RKO (cell line): Measurements from ENCODE around the gene CNOT2.
A peak's percentile ranks its signal among the peaks of the same experiment; 100 is the strongest.

Experiments used
- DNase-seq: peaks from one replicate; pipeline ENCODE4 v3.0.0-alpha.2; 2016; ENCODE audit warnings: low spot score

Gene CNOT2

GRCh38 chr12:70251661-70252060 is 8.4 kb downstream of the CNOT2 start:
- no peak for DNase-seq

GRCh38 chr12:70252832-70253231 is 9.6 kb downstream of the CNOT2 start:
- no peak for DNase-seq

GRCh38 chr12:70254225-70254624 is 11.0 kb downstream of the CNOT2 start:
- DNase-seq: no peak

GRCh38 chr12:70254846-70255245 is 11.6 kb downstream of the CNOT2 start:
- no peak for DNase-seq

GRCh38 chr12:70255311-70255710 is 12.1 kb downstream of the CNOT2 start:
- DNase-seq: peak; percentile 30

GRCh38 chr12:70258605-70259403 is 15.6 kb downstream of the CNOT2 start:
- no peak for DNase-seq

GRCh38 chr12:70260646-70261045 is 17.4 kb downstream of the CNOT2 start:
- no peak for DNase-seq

GRCh38 chr12:70264067-70264867 is 21.0 kb downstream of the CNOT2 start:
- no peak for DNase-seq

- DNase-seq: no peak
Observed at GRCh38 chr12:70265132-70265531, 21.9 kb downstream of the CNOT2 start.

- peak; percentile 44 for DNase-seq
Observed at GRCh38 chr12:70267550-70267949, 24.3 kb downstream of the CNOT2 start.

GRCh38 chr12:70268972-70269371 is 25.7 kb downstream of the CNOT2 start:
- DNase-seq: no peak

- no peak for DNase-seq
Observed at GRCh38 chr12:70270108-70270507, 26.9 kb downstream of the CNOT2 start.

GRCh38 chr12:70271025-70271424 is 27.8 kb downstream of the CNOT2 start:
- DNase-seq: no peak

- no peak for DNase-seq
Observed at GRCh38 chr12:70272510-70272909, 29.3 kb downstream of the CNOT2 start.

- no peak for DNase-seq
Observed at GRCh38 chr12:70275045-70275444, 31.8 kb downstream of the CNOT2 start.

- no peak for DNase-seq
Observed at GRCh38 chr12:70277973-70278372, 34.7 kb downstream of the CNOT2 start.

- DNase-seq: no peak
Observed at GRCh38 chr12:70278945-70279344, 35.7 kb downstream of the CNOT2 start.

- DNase-seq: no peak
Observed at GRCh38 chr12:70283232-70283631, 40.0 kb downstream of the CNOT2 start.

GRCh38 chr12:70288817-70289216 is 45.6 kb downstream of the CNOT2 start:
- DNase-seq: no peak

- no peak for DNase-seq
Observed at GRCh38 chr12:70290116-70290515, 46.9 kb downstream of the CNOT2 start.

GRCh38 chr12:70292017-70292776 is 49.0 kb downstream of the CNOT2 start:
- no peak for DNase-seq

- DNase-seq: peak; percentile 78
Observed at GRCh38 chr12:70304684-70305555, 61.7 kb downstream of the CNOT2 start.
